Sigmoid colon (tissue), 4 donors: ENCODE measurements around the gene TMF1.

Source experiments
- POLR2A ChIP-seq, 2 donors: fragments of 450-650 bp; IDR thresholded peaks; one replicate each; pipeline ENCODE4 v1.6.1; 2016; ENCODE audit warnings: antibody characterized with exemption in 2 of 2, mild to moderate bottlenecking in 2 of 2, moderate library complexity in 2 of 2
- POLR2AphosphoS5 ChIP-seq, 4 donors: sonication (generic); formaldehyde crosslinking; IDR thresholded peaks; one replicate each; pipeline ENCODE4 v1.6.1; 2017; ENCODE audit warnings: antibody characterized with exemption in 4 of 4
- TF ChIP-seq, protein P1 (sequence below), 4 experiments: fragments of 450-650 bp in 3 of 4; fragments of 200-600 bp in 1 of 4; IDR thresholded peaks; one replicate each; pipeline ENCODE4 v1.5.1; 2016 to 2019; ENCODE audit warnings: antibody characterized with exemption in 4 of 4, mild to moderate bottlenecking in 3 of 4, moderate library complexity in 2 of 4

- TF ChIP-seq, protein P1, sequence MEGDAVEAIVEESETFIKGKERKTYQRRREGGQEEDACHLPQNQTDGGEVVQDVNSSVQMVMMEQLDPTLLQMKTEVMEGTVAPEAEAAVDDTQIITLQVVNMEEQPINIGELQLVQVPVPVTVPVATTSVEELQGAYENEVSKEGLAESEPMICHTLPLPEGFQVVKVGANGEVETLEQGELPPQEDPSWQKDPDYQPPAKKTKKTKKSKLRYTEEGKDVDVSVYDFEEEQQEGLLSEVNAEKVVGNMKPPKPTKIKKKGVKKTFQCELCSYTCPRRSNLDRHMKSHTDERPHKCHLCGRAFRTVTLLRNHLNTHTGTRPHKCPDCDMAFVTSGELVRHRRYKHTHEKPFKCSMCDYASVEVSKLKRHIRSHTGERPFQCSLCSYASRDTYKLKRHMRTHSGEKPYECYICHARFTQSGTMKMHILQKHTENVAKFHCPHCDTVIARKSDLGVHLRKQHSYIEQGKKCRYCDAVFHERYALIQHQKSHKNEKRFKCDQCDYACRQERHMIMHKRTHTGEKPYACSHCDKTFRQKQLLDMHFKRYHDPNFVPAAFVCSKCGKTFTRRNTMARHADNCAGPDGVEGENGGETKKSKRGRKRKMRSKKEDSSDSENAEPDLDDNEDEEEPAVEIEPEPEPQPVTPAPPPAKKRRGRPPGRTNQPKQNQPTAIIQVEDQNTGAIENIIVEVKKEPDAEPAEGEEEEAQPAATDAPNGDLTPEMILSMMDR (IDR thresholded peaks at IDR 0.05) = no peak
- TF ChIP-seq POLR2AphosphoS5 (IDR thresholded peaks at IDR 0.05) = no peak
- no peak for TF ChIP-seq POLR2A (IDR thresholded peaks at IDR 0.05)
Measured at GRCh38 chr3:69096299-69096698, 44.2 kb upstream of the TMF1 start.
